HepG2 (cell line): ENCODE results near the gene PRR29. TPM values are rescaled to one million over a fixed set of nuclear protein-coding genes. Genes with fewer than 3 reads are reported as not detected.

Source experiments
- ZNF224 ChIP-seq: sonication (generic); formaldehyde crosslinking; IDR thresholded peaks from 2 replicates; pipeline ENCODE4 v1.5.0; 2020; ENCODE audit warnings: mild to moderate bottlenecking, missing genetic modification reagents
- ZNF607 ChIP-seq: sonication (generic); formaldehyde crosslinking; IDR thresholded peaks from 2 replicates; pipeline ENCODE4 v1.5.1; 2020; ENCODE audit warnings: missing genetic modification reagents, mild to moderate bottlenecking, borderline replicate concordance
- ZNF619 ChIP-seq: sonication (generic); formaldehyde crosslinking; IDR thresholded peaks from 2 replicates; pipeline ENCODE4 v1.4.0; 2020; ENCODE audit warnings: mild to moderate bottlenecking, missing genetic modification reagents
- polyA plus RNA-seq, 8 experiments: library from polyadenylated mRNA; depleted of rRNA in 3 of 8; stranded (reverse) in 7 of 8; unstranded in 1 of 8; fragments of >200 nt; fragmentation: Illumina TruSeq in 4 of 8; extraction: Trizol in 4 of 8; gene quantifications; 2 replicates each; pipeline versions ENCODE4 v1.2.1 to v1.2.3, GENCODE V29; 2011 to 2016; ENCODE audit warnings: low read depth in 4 of 8, missing spikeins in 1 of 8, mixed read lengths in 1 of 8; ENCODE audit not compliant: insufficient read depth in 1 of 8
- total RNA-seq, 5 experiments: library from RNA; depleted of rRNA; stranded (reverse); fragments of >200 nt; fragmentation: Illumina TruSeq; extraction: Trizol; gene quantifications; 2 replicates each; pipeline ENCODE4 v1.2.3, GENCODE V29; 2016; ENCODE audit warnings: low read depth in 1 of 5
- TF ChIP-seq, protein P1 (sequence below): IDR thresholded peaks from 2 replicates; pipeline ENCODE4 v1.4.0; 2020; ENCODE audit warnings: mild to moderate bottlenecking, missing genetic modification reagents
- TF ChIP-seq, protein P2 (sequence below): sonication (generic); formaldehyde crosslinking; IDR thresholded peaks from 2 replicates; pipeline ENCODE4 v1.5.0; 2020; ENCODE audit warnings: mild to moderate bottlenecking, missing genetic modification reagents, moderate library complexity
- TF ChIP-seq, protein P3 (sequence below): sonication (generic); formaldehyde crosslinking; IDR thresholded peaks from 2 replicates; pipeline ENCODE4 v1.4.0; 2020; ENCODE audit warnings: missing genetic modification reagents, low read depth, mild to moderate bottlenecking, borderline replicate concordance
- TF ChIP-seq, protein P4 (sequence below): sonication (generic); formaldehyde crosslinking; IDR thresholded peaks from 2 replicates; pipeline ENCODE4 v1.4.0; 2020; ENCODE audit warnings: missing genetic modification reagents, borderline replicate concordance
- TF ChIP-seq, protein P5 (sequence below): sonication (generic); formaldehyde crosslinking; IDR thresholded peaks from 2 replicates; pipeline ENCODE4 v1.4.0; 2020; ENCODE audit warnings: missing genetic modification reagents, borderline replicate concordance

Gene PRR29
- total and polyA plus RNA-seq, 2 of the 13 experiments (the other 11 are each of a cell fraction or from before 2014, with no cell fraction given): 0.07 to 0.20 TPM

DNA sequence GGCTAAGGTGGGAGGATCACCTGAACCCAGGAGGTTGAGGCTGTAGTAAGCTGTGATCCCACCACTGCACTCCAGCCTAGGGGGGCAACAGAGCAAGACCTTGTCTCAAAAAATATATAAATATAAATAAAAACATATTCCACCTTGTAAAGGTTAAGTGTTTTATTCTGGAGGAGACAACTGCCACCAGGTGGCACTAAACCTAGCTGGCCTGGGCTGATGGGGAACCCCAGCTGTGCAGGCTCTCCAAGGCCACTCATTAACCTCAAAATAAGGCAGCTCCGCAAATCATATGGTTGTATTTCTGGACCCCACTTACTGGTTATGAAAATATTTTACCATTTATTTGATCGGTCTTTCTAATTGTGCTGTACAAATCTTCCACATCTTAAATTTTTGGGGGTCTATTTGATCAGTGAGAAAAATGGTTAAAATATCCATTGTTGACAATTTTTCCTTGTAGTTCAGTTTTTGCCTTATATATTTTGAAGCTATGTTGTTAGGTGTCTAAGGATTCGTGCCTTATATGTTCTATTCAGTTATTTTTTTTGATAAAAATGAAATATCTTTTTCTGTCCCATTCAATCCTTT, 30.8 kb downstream of the PRR29 start (continued):
- TF ChIP-seq, protein P1, sequence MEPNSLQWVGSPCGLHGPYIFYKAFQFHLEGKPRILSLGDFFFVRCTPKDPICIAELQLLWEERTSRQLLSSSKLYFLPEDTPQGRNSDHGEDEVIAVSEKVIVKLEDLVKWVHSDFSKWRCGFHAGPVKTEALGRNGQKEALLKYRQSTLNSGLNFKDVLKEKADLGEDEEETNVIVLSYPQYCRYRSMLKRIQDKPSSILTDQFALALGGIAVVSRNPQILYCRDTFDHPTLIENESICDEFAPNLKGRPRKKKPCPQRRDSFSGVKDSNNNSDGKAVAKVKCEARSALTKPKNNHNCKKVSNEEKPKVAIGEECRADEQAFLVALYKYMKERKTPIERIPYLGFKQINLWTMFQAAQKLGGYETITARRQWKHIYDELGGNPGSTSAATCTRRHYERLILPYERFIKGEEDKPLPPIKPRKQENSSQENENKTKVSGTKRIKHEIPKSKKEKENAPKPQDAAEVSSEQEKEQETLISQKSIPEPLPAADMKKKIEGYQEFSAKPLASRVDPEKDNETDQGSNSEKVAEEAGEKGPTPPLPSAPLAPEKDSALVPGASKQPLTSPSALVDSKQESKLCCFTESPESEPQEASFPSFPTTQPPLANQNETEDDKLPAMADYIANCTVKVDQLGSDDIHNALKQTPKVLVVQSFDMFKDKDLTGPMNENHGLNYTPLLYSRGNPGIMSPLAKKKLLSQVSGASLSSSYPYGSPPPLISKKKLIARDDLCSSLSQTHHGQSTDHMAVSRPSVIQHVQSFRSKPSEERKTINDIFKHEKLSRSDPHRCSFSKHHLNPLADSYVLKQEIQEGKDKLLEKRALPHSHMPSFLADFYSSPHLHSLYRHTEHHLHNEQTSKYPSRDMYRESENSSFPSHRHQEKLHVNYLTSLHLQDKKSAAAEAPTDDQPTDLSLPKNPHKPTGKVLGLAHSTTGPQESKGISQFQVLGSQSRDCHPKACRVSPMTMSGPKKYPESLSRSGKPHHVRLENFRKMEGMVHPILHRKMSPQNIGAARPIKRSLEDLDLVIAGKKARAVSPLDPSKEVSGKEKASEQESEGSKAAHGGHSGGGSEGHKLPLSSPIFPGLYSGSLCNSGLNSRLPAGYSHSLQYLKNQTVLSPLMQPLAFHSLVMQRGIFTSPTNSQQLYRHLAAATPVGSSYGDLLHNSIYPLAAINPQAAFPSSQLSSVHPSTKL (CRISPR knock-in tag): peak; percentile 24; the same call in 1 of the 2 replicates
- TF ChIP-seq, protein P2, sequence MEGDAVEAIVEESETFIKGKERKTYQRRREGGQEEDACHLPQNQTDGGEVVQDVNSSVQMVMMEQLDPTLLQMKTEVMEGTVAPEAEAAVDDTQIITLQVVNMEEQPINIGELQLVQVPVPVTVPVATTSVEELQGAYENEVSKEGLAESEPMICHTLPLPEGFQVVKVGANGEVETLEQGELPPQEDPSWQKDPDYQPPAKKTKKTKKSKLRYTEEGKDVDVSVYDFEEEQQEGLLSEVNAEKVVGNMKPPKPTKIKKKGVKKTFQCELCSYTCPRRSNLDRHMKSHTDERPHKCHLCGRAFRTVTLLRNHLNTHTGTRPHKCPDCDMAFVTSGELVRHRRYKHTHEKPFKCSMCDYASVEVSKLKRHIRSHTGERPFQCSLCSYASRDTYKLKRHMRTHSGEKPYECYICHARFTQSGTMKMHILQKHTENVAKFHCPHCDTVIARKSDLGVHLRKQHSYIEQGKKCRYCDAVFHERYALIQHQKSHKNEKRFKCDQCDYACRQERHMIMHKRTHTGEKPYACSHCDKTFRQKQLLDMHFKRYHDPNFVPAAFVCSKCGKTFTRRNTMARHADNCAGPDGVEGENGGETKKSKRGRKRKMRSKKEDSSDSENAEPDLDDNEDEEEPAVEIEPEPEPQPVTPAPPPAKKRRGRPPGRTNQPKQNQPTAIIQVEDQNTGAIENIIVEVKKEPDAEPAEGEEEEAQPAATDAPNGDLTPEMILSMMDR (CRISPR knock-in tag): peak; percentile 76
- TF ChIP-seq ZNF224 (CRISPR knock-in tag) (no peak), ZNF619 (no peak), ZNF607 (CRISPR knock-in tag) (no peak)
- TF ChIP-seq, protein P3, sequence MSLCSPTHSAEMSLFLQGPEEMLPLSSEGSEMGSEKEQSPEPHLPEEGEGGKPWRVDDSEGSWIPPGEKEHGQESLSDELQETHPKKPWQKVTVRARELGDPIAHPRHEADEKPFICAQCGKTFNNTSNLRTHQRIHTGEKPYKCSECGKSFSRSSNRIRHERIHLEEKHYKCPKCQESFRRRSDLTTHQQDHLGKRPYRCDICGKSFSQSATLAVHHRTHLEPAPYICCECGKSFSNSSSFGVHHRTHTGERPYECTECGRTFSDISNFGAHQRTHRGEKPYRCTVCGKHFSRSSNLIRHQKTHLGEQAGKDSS (CRISPR knock-in tag): no peak
- TF ChIP-seq, protein P4, sequence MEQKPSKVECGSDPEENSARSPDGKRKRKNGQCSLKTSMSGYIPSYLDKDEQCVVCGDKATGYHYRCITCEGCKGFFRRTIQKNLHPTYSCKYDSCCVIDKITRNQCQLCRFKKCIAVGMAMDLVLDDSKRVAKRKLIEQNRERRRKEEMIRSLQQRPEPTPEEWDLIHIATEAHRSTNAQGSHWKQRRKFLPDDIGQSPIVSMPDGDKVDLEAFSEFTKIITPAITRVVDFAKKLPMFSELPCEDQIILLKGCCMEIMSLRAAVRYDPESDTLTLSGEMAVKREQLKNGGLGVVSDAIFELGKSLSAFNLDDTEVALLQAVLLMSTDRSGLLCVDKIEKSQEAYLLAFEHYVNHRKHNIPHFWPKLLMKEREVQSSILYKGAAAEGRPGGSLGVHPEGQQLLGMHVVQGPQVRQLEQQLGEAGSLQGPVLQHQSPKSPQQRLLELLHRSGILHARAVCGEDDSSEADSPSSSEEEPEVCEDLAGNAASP (CRISPR knock-in tag): 0 out of 2 replicates have a peak, but pooled peaks have one; percentile 32
- TF ChIP-seq, protein P5, sequence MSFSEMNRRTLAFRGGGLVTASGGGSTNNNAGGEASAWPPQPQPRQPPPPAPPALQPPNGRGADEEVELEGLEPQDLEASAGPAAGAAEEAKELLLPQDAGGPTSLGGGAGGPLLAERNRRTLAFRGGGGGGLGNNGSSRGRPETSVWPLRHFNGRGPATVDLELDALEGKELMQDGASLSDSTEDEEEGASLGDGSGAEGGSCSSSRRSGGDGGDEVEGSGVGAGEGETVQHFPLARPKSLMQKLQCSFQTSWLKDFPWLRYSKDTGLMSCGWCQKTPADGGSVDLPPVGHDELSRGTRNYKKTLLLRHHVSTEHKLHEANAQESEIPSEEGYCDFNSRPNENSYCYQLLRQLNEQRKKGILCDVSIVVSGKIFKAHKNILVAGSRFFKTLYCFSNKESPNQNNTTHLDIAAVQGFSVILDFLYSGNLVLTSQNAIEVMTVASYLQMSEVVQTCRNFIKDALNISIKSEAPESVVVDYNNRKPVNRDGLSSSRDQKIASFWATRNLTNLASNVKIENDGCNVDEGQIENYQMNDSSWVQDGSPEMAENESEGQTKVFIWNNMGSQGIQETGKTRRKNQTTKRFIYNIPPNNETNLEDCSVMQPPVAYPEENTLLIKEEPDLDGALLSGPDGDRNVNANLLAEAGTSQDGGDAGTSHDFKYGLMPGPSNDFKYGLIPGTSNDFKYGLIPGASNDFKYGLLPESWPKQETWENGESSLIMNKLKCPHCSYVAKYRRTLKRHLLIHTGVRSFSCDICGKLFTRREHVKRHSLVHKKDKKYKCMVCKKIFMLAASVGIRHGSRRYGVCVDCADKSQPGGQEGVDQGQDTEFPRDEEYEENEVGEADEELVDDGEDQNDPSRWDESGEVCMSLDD: no peak
